Cerebellar nuclear complex (tissue), 1 donor: Measurements from ENCODE around the gene TLE6.
"Not testable (repeated sequence)": the region's sequence is repeated elsewhere in the genome, so short reads cannot be mapped to it uniquely, and the experiment has no call there.

Experiments used
- DNase-seq, 2 experiments: peaks; one replicate each; lab custom pipeline; 2025; lab: John Stamatoyannopoulos, UW

Gene TLE6

GRCh38 chr19:2977001-2977745 is at the start of gene TLE6:
TLE6 (plus strand) TSS chr19:2977564; CDS start chr19:2978234, 670 bp downstream.
- peak in 1 of 2 experiments; percentile 80 for DNase-seq

GRCh38 chr19:2933490-2933910 is 43.9 kb upstream of the TLE6 start:
- no peak for DNase-seq

- DNase-seq: not testable (repeated sequence)
Observed at GRCh38 chr19:2935863-2936262, 41.5 kb upstream of the TLE6 start.

- DNase-seq: no peak
Observed at GRCh38 chr19:2942928-2943640, 34.3 kb upstream of the TLE6 start.

- DNase-seq: no peak
Observed at GRCh38 chr19:2944403-2944774, 33.0 kb upstream of the TLE6 start.

- DNase-seq: peak; percentile 72 to 94
Observed at GRCh38 chr19:2944775-2945574, 32.4 kb upstream of the TLE6 start, which contains the start of gene ZNF77. ZNF77 (minus strand) TSS chr19:2944971; CDS start chr19:2944840, 131 bp downstream.

GRCh38 chr19:2945575-2946184 is 31.7 kb upstream of the TLE6 start:
- no peak for DNase-seq

GRCh38 chr19:2949939-2950285 is 27.5 kb upstream of the TLE6 start:
- DNase-seq: no peak

- peak; percentile 98 to 99 for DNase-seq
Observed at GRCh38 chr19:2950286-2951124, 26.9 kb upstream of the TLE6 start.

- no peak for DNase-seq
Observed at GRCh38 chr19:2952953-2953481, 24.3 kb upstream of the TLE6 start.

- DNase-seq: no peak
Observed at GRCh38 chr19:2957160-2957559, 20.2 kb upstream of the TLE6 start.

GRCh38 chr19:2960120-2960519 is 17.2 kb upstream of the TLE6 start:
- no peak for DNase-seq

- peak in 1 of 2 experiments; percentile 9 for DNase-seq
Observed at GRCh38 chr19:2962018-2962670, 15.2 kb upstream of the TLE6 start.

- DNase-seq: no peak
Observed at GRCh38 chr19:2963122-2963521, 14.2 kb upstream of the TLE6 start.

- not testable (repeated sequence) for DNase-seq
Observed at GRCh38 chr19:2963631-2964030, 13.7 kb upstream of the TLE6 start.

- no peak for DNase-seq
Observed at GRCh38 chr19:2964874-2965273, 12.5 kb upstream of the TLE6 start.

- DNase-seq: no peak
Observed at GRCh38 chr19:2967972-2968371, 9.4 kb upstream of the TLE6 start.

- DNase-seq: peak; percentile 59 to 66
Observed at GRCh38 chr19:2969104-2969504, 8.3 kb upstream of the TLE6 start.

- no peak for DNase-seq
Observed at GRCh38 chr19:2970201-2970835, 7.0 kb upstream of the TLE6 start.

- no peak for DNase-seq
Observed at GRCh38 chr19:2973229-2973628, 4.1 kb upstream of the TLE6 start.
